OCI-LY7 (cell line): ENCODE results near the gene C19orf25.

ENCODE experiments used
- EZH2phosphoT487 ChIP-seq: fragments of 200-600 bp; sonication (generic); IDR thresholded peaks from 2 replicates; pipeline ENCODE4 v1.6.1; 2018; ENCODE audit warnings: low read depth, borderline replicate concordance, mild to moderate bottlenecking, mixed run types, antibody characterized with exemption, low read length, moderate library complexity, mixed read lengths
- TF ChIP-seq, protein P1 (sequence below): fragments of 200-600 bp; sonication (generic); conservative IDR thresholded peaks from 2 replicates; pipeline ENCODE4 v1.5.1; 2014; ENCODE audit warnings: mild to moderate bottlenecking, antibody characterized with exemption, low read length, moderate library complexity, mixed read lengths

DNA sequence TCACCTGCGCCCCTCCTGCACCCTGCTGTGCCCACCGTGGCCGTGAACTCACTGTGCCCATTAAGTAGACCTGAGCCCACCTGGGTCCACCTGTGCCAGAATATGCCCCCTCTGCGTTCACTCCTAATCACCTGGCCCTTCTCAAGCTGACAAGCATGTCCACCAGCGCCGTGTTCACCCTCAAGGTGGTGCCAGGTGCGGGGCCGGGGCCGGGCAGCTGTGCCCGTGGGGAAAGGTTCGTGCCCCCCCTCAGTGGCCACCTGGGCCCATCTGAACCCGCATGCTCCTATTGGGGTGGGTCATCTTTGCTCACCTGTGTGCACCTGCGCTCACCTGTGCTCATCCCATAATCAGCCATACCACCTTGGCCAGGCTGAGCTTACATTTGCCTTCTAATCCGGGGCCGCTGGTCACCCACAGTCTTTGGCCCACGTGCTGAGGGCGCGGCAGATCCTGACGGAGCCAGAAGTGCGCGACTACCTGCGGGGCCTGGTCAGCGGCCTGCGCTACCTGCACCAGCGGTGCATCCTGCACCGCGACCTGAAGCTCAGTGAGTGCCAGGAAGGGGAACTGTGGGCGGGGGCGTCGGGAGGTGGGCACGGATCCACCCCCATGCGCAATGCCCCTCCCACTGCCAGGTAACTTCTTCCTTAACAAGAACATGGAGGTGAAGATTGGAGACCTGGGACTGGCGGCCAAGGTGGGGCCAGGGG lies 47.2 kb upstream of the C19orf25 start:
- TF ChIP-seq, protein P1, sequence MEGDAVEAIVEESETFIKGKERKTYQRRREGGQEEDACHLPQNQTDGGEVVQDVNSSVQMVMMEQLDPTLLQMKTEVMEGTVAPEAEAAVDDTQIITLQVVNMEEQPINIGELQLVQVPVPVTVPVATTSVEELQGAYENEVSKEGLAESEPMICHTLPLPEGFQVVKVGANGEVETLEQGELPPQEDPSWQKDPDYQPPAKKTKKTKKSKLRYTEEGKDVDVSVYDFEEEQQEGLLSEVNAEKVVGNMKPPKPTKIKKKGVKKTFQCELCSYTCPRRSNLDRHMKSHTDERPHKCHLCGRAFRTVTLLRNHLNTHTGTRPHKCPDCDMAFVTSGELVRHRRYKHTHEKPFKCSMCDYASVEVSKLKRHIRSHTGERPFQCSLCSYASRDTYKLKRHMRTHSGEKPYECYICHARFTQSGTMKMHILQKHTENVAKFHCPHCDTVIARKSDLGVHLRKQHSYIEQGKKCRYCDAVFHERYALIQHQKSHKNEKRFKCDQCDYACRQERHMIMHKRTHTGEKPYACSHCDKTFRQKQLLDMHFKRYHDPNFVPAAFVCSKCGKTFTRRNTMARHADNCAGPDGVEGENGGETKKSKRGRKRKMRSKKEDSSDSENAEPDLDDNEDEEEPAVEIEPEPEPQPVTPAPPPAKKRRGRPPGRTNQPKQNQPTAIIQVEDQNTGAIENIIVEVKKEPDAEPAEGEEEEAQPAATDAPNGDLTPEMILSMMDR = no peak
- TF ChIP-seq EZH2phosphoT487 = no peak
